ENCODE results near the gene ARL11.
"Not testable (repeated sequence)": the region's sequence is repeated elsewhere in the genome, so short reads cannot be mapped to it uniquely, and the experiment has no call there.

Gene ARL11

DNA sequence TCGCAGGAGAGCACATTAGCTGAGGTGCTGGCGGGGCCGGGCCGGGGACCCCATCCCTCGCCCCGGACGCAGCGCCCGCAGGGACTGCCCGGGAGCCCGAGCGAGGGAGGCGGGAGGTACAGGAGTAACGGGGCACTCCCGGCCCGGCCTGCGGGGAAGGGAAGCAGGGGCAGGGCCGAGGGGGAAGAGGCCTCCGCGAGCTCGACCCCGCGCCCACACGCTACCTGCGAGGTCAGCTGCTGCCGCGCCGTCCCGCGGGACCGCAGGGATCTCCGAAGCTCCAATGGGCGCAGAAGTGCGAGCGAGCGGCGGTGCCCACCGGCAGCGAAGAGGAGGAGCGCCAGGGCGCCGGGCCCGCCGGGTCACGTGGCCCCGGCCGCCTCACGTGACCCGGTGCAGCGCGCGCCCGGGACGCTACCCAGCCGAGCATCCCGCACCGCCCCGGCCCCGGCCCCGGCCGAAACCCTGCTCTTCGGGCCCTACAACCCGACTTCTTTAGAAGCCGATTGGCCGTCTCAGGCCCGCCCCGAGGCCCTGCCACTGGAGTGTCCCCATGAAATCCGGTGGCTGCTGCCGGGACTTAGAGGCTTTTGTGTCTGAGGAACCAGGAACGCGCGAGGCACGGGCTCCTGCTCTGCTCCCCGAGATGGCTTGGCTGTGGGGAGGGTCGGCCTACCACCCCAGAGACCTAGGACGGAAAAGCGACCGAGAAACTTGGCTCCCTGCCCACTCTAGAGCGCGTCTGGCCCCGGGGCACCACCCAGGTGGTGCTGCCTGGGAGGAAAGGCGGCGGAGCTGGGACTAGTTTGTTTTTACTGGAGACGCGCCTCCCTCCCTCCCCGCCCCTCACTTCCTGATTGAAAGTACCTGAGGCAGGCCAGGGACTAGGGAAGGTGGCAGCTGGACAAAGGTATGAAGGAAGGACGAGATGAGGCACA lies 42.8 kb upstream of the ARL11 start, which contains the start of gene RCBTB1:
Gene RCBTB1, minus strand, starts transcription at position 339 of the 938 bp plus-strand sequence. CDS start 18,279 bp downstream, outside the sequence.
- no peaks in the 10 kb centered on the region for H3K27me3 ChIP-seq (ENCODE audit: insufficient read depth, low read depth)
- H2AFZ ChIP-seq (ENCODE audit: low read depth), result peak within 1 kb of the TSS; percentile 93
- peak within 1 kb of the TSS; percentile 57; the same call in 1 of the 2 replicates for H3K9ac ChIP-seq
- H3K4me2 ChIP-seq, result peak within 1 kb of the TSS; percentile 74
- no peak within 1 kb of the TSS for H3K27ac ChIP-seq
- no peaks in the 10 kb centered on the region for H4K20me1 ChIP-seq (ENCODE audit: insufficient read depth)
- no peak within 1 kb of the TSS for H3K4me3 ChIP-seq (IDR thresholded peaks at IDR 0.05; ENCODE audit: insufficient read depth, low read depth, low read length)
- no peaks in the 10 kb centered on the region for H3K36me3 ChIP-seq (ENCODE audit: insufficient read depth)
- TF ChIP-seq, protein P1, sequence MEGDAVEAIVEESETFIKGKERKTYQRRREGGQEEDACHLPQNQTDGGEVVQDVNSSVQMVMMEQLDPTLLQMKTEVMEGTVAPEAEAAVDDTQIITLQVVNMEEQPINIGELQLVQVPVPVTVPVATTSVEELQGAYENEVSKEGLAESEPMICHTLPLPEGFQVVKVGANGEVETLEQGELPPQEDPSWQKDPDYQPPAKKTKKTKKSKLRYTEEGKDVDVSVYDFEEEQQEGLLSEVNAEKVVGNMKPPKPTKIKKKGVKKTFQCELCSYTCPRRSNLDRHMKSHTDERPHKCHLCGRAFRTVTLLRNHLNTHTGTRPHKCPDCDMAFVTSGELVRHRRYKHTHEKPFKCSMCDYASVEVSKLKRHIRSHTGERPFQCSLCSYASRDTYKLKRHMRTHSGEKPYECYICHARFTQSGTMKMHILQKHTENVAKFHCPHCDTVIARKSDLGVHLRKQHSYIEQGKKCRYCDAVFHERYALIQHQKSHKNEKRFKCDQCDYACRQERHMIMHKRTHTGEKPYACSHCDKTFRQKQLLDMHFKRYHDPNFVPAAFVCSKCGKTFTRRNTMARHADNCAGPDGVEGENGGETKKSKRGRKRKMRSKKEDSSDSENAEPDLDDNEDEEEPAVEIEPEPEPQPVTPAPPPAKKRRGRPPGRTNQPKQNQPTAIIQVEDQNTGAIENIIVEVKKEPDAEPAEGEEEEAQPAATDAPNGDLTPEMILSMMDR (conservative IDR thresholded peaks at IDR 0.05; ENCODE audit: low read depth, low read length), result no peak
- H3K79me2 ChIP-seq (ENCODE audit: insufficient read depth, low read depth), result peaks cover 8% of the 10 kb centered on the region
- peaks cover 18% of the 10 kb centered on the region for H3K4me1 ChIP-seq (ENCODE audit: low read depth, poor library complexity, severe bottlenecking)

GRCh38 chr13:49586717-49587116 lies 41.6 kb upstream of the ARL11 start:
- H2AFZ ChIP-seq (ENCODE audit: low read depth), result no peak overlapping the region
- no peak overlapping the region for H3K9ac ChIP-seq
- no peaks in the 10 kb centered on the region for H3K27me3 ChIP-seq (ENCODE audit: insufficient read depth, low read depth)
- no peak overlapping the region for H3K4me3 ChIP-seq (IDR thresholded peaks at IDR 0.05; ENCODE audit: insufficient read depth, low read depth, low read length)
- no peaks in the 10 kb centered on the region for H4K20me1 ChIP-seq (ENCODE audit: insufficient read depth)
- no peak overlapping the region for H3K27ac ChIP-seq
- TF ChIP-seq, protein P1 (conservative IDR thresholded peaks at IDR 0.05; ENCODE audit: low read depth, low read length), result no peak
- H3K79me2 ChIP-seq (ENCODE audit: insufficient read depth, low read depth), result peaks cover 8% of the 10 kb centered on the region
- peaks cover 18% of the 10 kb centered on the region for H3K4me1 ChIP-seq (ENCODE audit: low read depth, poor library complexity, severe bottlenecking)
- H3K4me2 ChIP-seq, result no peak overlapping the region
- H3K36me3 ChIP-seq (ENCODE audit: insufficient read depth), result no peaks in the 10 kb centered on the region

- Histone ChIP-seq H2AFZ (ENCODE audit: low read depth) (no peak overlapping the region), H3K4me3 (IDR thresholded peaks at IDR 0.05; ENCODE audit: insufficient read depth, low read depth, low read length) (no peak overlapping the region), H3K79me2 (ENCODE audit: insufficient read depth, low read depth) (peaks cover 8% of the 10 kb centered on the region), H3K9ac (no peak overlapping the region), H3K4me2 (no peak overlapping the region), H4K20me1 (ENCODE audit: insufficient read depth) (no peaks in the 10 kb centered on the region), H3K4me1 (ENCODE audit: low read depth, poor library complexity, severe bottlenecking) (peaks cover 18% of the 10 kb centered on the region), H3K36me3 (ENCODE audit: insufficient read depth) (no peaks in the 10 kb centered on the region), H3K27ac (no peak overlapping the region), H3K27me3 (ENCODE audit: insufficient read depth, low read depth) (no peaks in the 10 kb centered on the region)
- TF ChIP-seq, protein P1 (conservative IDR thresholded peaks at IDR 0.05; ENCODE audit: low read depth, low read length), result no peak
Observed at GRCh38 chr13:49587311-49587847, 40.9 kb upstream of the ARL11 start.

GRCh38 chr13:49590714-49591113 lies 37.6 kb upstream of the ARL11 start:
- not testable (repeated sequence) for H3K36me3 ChIP-seq (ENCODE audit: insufficient read depth); H3K4me2 ChIP-seq; H3K27me3 ChIP-seq (ENCODE audit: insufficient read depth, low read depth); H3K4me1 ChIP-seq (ENCODE audit: low read depth, poor library complexity, severe bottlenecking); H3K4me3 ChIP-seq (IDR thresholded peaks at IDR 0.05; ENCODE audit: insufficient read depth, low read depth, low read length); H3K27ac ChIP-seq; H3K79me2 ChIP-seq (ENCODE audit: insufficient read depth, low read depth); H3K9ac ChIP-seq; H4K20me1 ChIP-seq (ENCODE audit: insufficient read depth); H2AFZ ChIP-seq (ENCODE audit: low read depth)

DNA sequence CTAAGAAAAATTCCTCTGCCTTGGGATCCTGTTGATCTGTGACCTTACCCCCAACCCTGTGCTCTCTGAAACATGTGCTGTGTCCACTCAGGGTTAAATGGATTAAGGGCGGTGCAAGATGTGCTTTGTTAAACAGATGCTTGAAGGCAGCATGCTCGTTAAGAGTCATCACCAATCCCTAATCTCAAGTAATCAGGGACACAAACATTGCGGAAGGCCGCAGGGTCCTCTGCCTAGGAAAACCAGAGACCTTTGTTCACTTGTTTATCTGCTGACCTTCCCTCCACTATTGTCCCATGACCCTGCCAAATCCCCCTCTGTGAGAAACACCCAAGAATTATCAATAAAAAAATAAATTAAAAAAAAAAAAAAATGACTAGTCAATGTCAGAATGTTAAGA lies 34.4 kb upstream of the ARL11 start:
- not testable (repeated sequence) for H3K4me3 ChIP-seq (IDR thresholded peaks at IDR 0.05; ENCODE audit: insufficient read depth, low read depth, low read length); H3K27me3 ChIP-seq (ENCODE audit: insufficient read depth, low read depth); H3K4me1 ChIP-seq (ENCODE audit: low read depth, poor library complexity, severe bottlenecking); H3K27ac ChIP-seq; H3K4me2 ChIP-seq; H2AFZ ChIP-seq (ENCODE audit: low read depth); H3K79me2 ChIP-seq (ENCODE audit: insufficient read depth, low read depth); H4K20me1 ChIP-seq (ENCODE audit: insufficient read depth); H3K9ac ChIP-seq; H3K36me3 ChIP-seq (ENCODE audit: insufficient read depth)
